WTC11 (cell line): ENCODE measurements around the gene PNPO. TPM values are rescaled to one million over a fixed set of nuclear protein-coding genes. Genes with fewer than 3 reads are reported as not detected.

Experiments
- ATAC-seq: fragments of 200-7000 bp; cut with Tn5 transposase; 2 replicates; pipeline ENCODE4 v1.10.0; 2021; ENCODE audit warnings: mild to moderate bottlenecking, moderate library complexity
- CTCF ChIA-PET: fragments of 300-600 bp; sonication (Branson Sonifier 250); formaldehyde crosslinking; loops from one replicate; lab custom pipeline; 2021; ENCODE audit warnings: antibody characterized with exemption; lab: Charles Lee
- POLR2A ChIA-PET: fragments of 350-600 bp; sonication (Branson Sonifier 250); formaldehyde crosslinking; loops from one replicate; lab custom pipeline; 2021; ENCODE audit warnings: antibody characterized with exemption; lab: Charles Lee
- DNase-seq: peaks from one replicate; pipeline ENCODE4 v3.0.0; 2021; ENCODE audit warnings: low spot score
- H3K27ac Mint-ChIP-seq: 2 replicates; pipeline ENCODE4 v1.8.0; 2021; ENCODE audit warnings: mixed read lengths
- H3K27me3 Mint-ChIP-seq: 2 replicates; pipeline ENCODE4 v1.8.0; 2021; ENCODE audit warnings: low read depth, mild to moderate bottlenecking, moderate library complexity, mixed read lengths
- H3K36me3 Mint-ChIP-seq: 2 replicates; pipeline ENCODE4 v1.8.0; 2021; ENCODE audit warnings: mixed read lengths
- H3K4me1 Mint-ChIP-seq: 2 replicates; pipeline ENCODE4 v1.8.0; 2022; ENCODE audit warnings: mixed read lengths
- H3K4me3 Mint-ChIP-seq: 2 replicates; pipeline ENCODE4 v1.8.0; 2021; ENCODE audit warnings: mild to moderate bottlenecking, moderate library complexity, mixed read lengths
- H3K9me3 Mint-ChIP-seq: 2 replicates; pipeline ENCODE4 v1.8.0; 2021; ENCODE audit warnings: mixed read lengths
- CREM ChIP-seq: sonication (generic); formaldehyde crosslinking; IDR thresholded peaks from 2 replicates; pipeline ENCODE4 v1.8.1; 2022; ENCODE audit warnings: mild to moderate bottlenecking, missing genetic modification reagents, moderate library complexity
- E2F4 ChIP-seq: sonication (generic); formaldehyde crosslinking; IDR thresholded peaks from 2 replicates; pipeline ENCODE4 v1.8.1; 2022; ENCODE audit warnings: low read depth, mild to moderate bottlenecking, moderate library complexity, missing genetic modification reagents, borderline replicate concordance
- E2F5 ChIP-seq: sonication (generic); formaldehyde crosslinking; IDR thresholded peaks from 2 replicates; pipeline ENCODE4 v1.8.1; 2022; ENCODE audit warnings: mild to moderate bottlenecking, moderate library complexity, missing genetic modification reagents
- ESRRA ChIP-seq: sonication (generic); formaldehyde crosslinking; IDR thresholded peaks from 2 replicates; pipeline ENCODE4 v1.8.1; 2022; ENCODE audit warnings: mild to moderate bottlenecking, missing genetic modification reagents, borderline replicate concordance
- FOXJ3 ChIP-seq: sonication (generic); formaldehyde crosslinking; IDR thresholded peaks from 2 replicates; pipeline ENCODE4 v1.9.0; 2021; ENCODE audit warnings: missing genetic modification reagents, mild to moderate bottlenecking, borderline replicate concordance
- FOXP4 ChIP-seq: sonication (generic); formaldehyde crosslinking; IDR thresholded peaks from 2 replicates; pipeline ENCODE4 v1.8.0; 2022; ENCODE audit warnings: mild to moderate bottlenecking, missing genetic modification reagents
- JAZF1 ChIP-seq: fragments of 250-450 bp; sonication (Bioruptor Pico); IDR thresholded peaks from 2 replicates; pipeline ENCODE4 v1.9.0; 2021; ENCODE audit warnings: moderate library complexity, mild to moderate bottlenecking, inconsistent platforms
- JUN ChIP-seq: sonication (generic); formaldehyde crosslinking; IDR thresholded peaks from 2 replicates; pipeline ENCODE4 v1.8.0; 2023; ENCODE audit warnings: mild to moderate bottlenecking, missing genetic modification reagents
- MXD4 ChIP-seq: fragments of 250-450 bp; sonication (Bioruptor Pico); IDR thresholded peaks from 2 replicates; pipeline ENCODE4 v1.8.0; 2021; ENCODE audit warnings: mild to moderate bottlenecking, moderate library complexity, borderline replicate concordance
- MYBL2 ChIP-seq: sonication (generic); formaldehyde crosslinking; IDR thresholded peaks from 2 replicates; pipeline ENCODE4 v1.8.1; 2023; ENCODE audit warnings: mild to moderate bottlenecking, moderate library complexity, missing genetic modification reagents
- NR3C1 ChIP-seq: sonication (generic); formaldehyde crosslinking; conservative IDR thresholded peaks from 2 replicates; pipeline ENCODE4 v1.8.1; 2023; ENCODE audit warnings: low read depth, mild to moderate bottlenecking, missing genetic modification reagents
- PRDM15 ChIP-seq: sonication (generic); formaldehyde crosslinking; IDR thresholded peaks from 2 replicates; pipeline ENCODE4 v1.8.0; 2022; ENCODE audit warnings: missing genetic modification reagents
- PRRX2 ChIP-seq: fragments of 250-450 bp; sonication (Bioruptor Pico); IDR thresholded peaks from 2 replicates; pipeline ENCODE4 v1.8.0; 2021; ENCODE audit warnings: mild to moderate bottlenecking
- SMAD3 ChIP-seq: sonication (generic); formaldehyde crosslinking; IDR thresholded peaks from 2 replicates; pipeline ENCODE4 v1.8.0; 2022; ENCODE audit warnings: missing genetic modification reagents, mild to moderate bottlenecking, borderline replicate concordance
- SOX15 ChIP-seq: fragments of 250-450 bp; sonication (Bioruptor Pico); IDR thresholded peaks from 2 replicates; pipeline ENCODE4 v1.9.0; 2021; ENCODE audit warnings: mild to moderate bottlenecking
- STAT6 ChIP-seq: sonication (generic); formaldehyde crosslinking; conservative IDR thresholded peaks from 2 replicates; pipeline ENCODE4 v1.8.1; 2023; ENCODE audit warnings: mild to moderate bottlenecking, low read depth, missing genetic modification reagents, moderate library complexity
- TEAD4 ChIP-seq: sonication (generic); formaldehyde crosslinking; IDR thresholded peaks from 2 replicates; pipeline ENCODE4 v1.8.0; 2022; ENCODE audit warnings: mild to moderate bottlenecking, missing genetic modification reagents
- ZBTB21 ChIP-seq: sonication (generic); formaldehyde crosslinking; IDR thresholded peaks from 2 replicates; pipeline ENCODE4 v1.8.1; 2023; ENCODE audit warnings: mild to moderate bottlenecking, missing genetic modification reagents, borderline replicate concordance
- ZNF121 ChIP-seq: sonication (generic); formaldehyde crosslinking; IDR thresholded peaks from 2 replicates; pipeline ENCODE4 v1.8.0; 2023; ENCODE audit warnings: missing genetic modification reagents
- ZNF317 ChIP-seq: sonication (generic); formaldehyde crosslinking; IDR thresholded peaks from 2 replicates; pipeline ENCODE4 v1.8.1; 2023; ENCODE audit warnings: low read depth, mild to moderate bottlenecking, moderate library complexity, missing genetic modification reagents, borderline replicate concordance
- ZNF423 ChIP-seq: fragments of 250-450 bp; sonication (Bioruptor Pico); IDR thresholded peaks from 2 replicates; pipeline ENCODE4 v2.1.2; 2022; ENCODE audit warnings: mild to moderate bottlenecking, moderate library complexity
- total RNA-seq: library from RNA; stranded (reverse); gene quantifications from 3 replicates; pipeline ENCODE4 v1.2.3, GENCODE V29; 2021

PNPO gene
- total RNA-seq, 1 experiment from 2014 or later: 12.2 TPM

GRCh38 chr17:47955497-47956461 is 14.4 kb downstream of the PNPO start:
- Mint-ChIP-seq H3K9me3 (no peaks in the 10 kb centered on the region), H3K27me3 (peaks cover 13% of the 10 kb centered on the region), H3K27ac (no peak overlapping the region), H3K4me1 (peaks cover 29% of the 10 kb centered on the region), H3K36me3 (no peaks in the 10 kb centered on the region), H3K4me3 (no peak overlapping the region)
- CTCF ChIA-PET: interaction anchor here (0.7 to 7.0 kb wide), 12 partner anchors 9 to 145 kb away, joined by 3 to 119 read pairs (median 10); partner anchors contain the start of genes CDK5RAP3, PNPO and SP2
- no peak for ATAC-seq
- POLR2A ChIA-PET: interaction anchor here (0.6 kb wide), 1 partner anchor 398 kb away, joined by 3 read pairs; no protein-coding TSS in a partner anchor
- TF ChIP-seq MXD4 (no peak), JUN (CRISPR knock-in tag) (no peak), FOXP4 (CRISPR knock-in tag) (no peak)
- DNase-seq: no peak

- CTCF ChIA-PET: interaction anchor here (0.8 to 7.0 kb wide), 18 partner anchors 9 to 116 kb away, joined by 3 to 119 read pairs (median 8); partner anchors contain the start of genes CDK5RAP3, PNPO, SCRN2 and SP2
- H3K27me3 Mint-ChIP-seq: peaks cover 13% of the 10 kb centered on the region
Measured at GRCh38 chr17:47956791-47957590, 15.6 kb downstream of the PNPO start.

More at GRCh38 chr17:47956791-47957590, 15.6 kb downstream of the PNPO start:
- no peaks in the 10 kb centered on the region for H3K36me3 Mint-ChIP-seq
- H3K9me3 Mint-ChIP-seq: peaks cover 5% of the 10 kb centered on the region; the same call in 1 of the 2 replicates
- no peak for TF ChIP-seq CREM (CRISPR knock-in tag)
- no peak for TF ChIP-seq STAT6 (CRISPR knock-in tag)
- TF ChIP-seq ZNF317: no peak
- no peak for TF ChIP-seq E2F5 (CRISPR knock-in tag)
- TF ChIP-seq PRRX2 (CRISPR knock-in tag): no peak
- no peak for TF ChIP-seq ZNF423 (CRISPR knock-in tag)
- no peak for TF ChIP-seq ZNF121 (CRISPR knock-in tag)
- no peak for TF ChIP-seq PRDM15
- TF ChIP-seq NR3C1 (CRISPR knock-in tag): no peak
- no peak for TF ChIP-seq TEAD4 (CRISPR knock-in tag)
- TF ChIP-seq ESRRA (CRISPR knock-in tag): no peak
- no peak for TF ChIP-seq SOX15 (CRISPR knock-in tag)
- TF ChIP-seq JAZF1 (CRISPR knock-in tag): no peak
- TF ChIP-seq FOXJ3 (CRISPR knock-in tag): no peak
- no peak for TF ChIP-seq MYBL2 (CRISPR knock-in tag)
- TF ChIP-seq SMAD3 (CRISPR knock-in tag): no peak
- TF ChIP-seq E2F4 (CRISPR knock-in tag): no peak
- TF ChIP-seq ZBTB21 (CRISPR knock-in tag): no peak
- H3K27ac Mint-ChIP-seq: peak overlapping the region; percentile 70; the same call in 1 of the 2 replicates
- peaks cover 29% of the 10 kb centered on the region for H3K4me1 Mint-ChIP-seq
- H3K4me3 Mint-ChIP-seq: peak overlapping the region; percentile 45
- no peak for DNase-seq
- no peak for ATAC-seq
- POLR2A ChIA-PET: interaction anchor here (1.0 to 1.6 kb wide), 2 partner anchors 14 to 62 kb away, joined by 3 to 10 read pairs; partner anchors contain the start of gene CDK5RAP3
